Ureter (tissue), 1 donor: ENCODE data around the gene KLHDC7B. TPM values are rescaled to one million over a fixed set of nuclear protein-coding genes. Genes with fewer than 3 reads are reported as not detected.

ENCODE experiments used
- DNase-seq: peaks from one replicate; pipeline ENCODE4 v3.0.0-alpha.2; 2020; ENCODE audit warnings: low spot score
- total RNA-seq: library from RNA; stranded (reverse); gene quantifications from one replicate; pipeline ENCODE4 v1.2.4, GENCODE V29; 2023
- donor health status: DM: yes; HTN: yes; CAD: no.

Gene KLHDC7B
- total RNA-seq = 1.2 TPM

- DNase-seq = peak; percentile 43
These were observed at the start of gene KLHDC7B for GRCh38 chr22:50545522-50546325. Gene KLHDC7B (plus strand): TSS chr22:50545899. CDS start chr22:50546244, 345 bp downstream.

GRCh38 chr22:50497093-50497492 is 48.6 kb upstream of the KLHDC7B start:
- no peak for DNase-seq

GRCh38 chr22:50498322-50498890 is 47.3 kb upstream of the KLHDC7B start:
- no peak for DNase-seq

- DNase-seq = no peak
These were observed 45.2 kb upstream of the KLHDC7B start for GRCh38 chr22:50500452-50500851.

DNA sequence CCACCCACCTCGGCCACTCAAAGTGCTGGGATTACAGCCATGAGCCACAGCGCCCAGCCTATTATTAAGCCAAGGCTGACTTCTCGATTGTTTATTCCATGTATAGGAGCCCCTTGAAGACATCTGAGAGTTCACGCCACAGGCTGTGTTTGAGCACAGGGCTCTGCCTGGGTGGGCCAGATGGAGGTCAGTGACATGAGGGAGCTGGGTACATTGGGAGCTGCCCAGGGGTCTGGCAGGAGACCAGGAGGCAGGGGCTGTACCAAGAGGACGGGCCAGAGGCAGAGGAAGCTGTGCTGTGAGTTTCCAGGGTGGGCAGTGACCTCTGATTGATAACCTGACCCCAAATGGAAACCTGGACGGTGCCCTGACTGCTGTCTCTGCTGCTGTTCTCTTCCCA is 43.6 kb upstream of the KLHDC7B start:
- no peak for DNase-seq

- DNase-seq = no peak
These were observed 42.8 kb upstream of the KLHDC7B start for GRCh38 chr22:50502628-50503474.

- DNase-seq = no peak
These were observed 42.1 kb upstream of the KLHDC7B start for GRCh38 chr22:50503475-50504145.

DNA sequence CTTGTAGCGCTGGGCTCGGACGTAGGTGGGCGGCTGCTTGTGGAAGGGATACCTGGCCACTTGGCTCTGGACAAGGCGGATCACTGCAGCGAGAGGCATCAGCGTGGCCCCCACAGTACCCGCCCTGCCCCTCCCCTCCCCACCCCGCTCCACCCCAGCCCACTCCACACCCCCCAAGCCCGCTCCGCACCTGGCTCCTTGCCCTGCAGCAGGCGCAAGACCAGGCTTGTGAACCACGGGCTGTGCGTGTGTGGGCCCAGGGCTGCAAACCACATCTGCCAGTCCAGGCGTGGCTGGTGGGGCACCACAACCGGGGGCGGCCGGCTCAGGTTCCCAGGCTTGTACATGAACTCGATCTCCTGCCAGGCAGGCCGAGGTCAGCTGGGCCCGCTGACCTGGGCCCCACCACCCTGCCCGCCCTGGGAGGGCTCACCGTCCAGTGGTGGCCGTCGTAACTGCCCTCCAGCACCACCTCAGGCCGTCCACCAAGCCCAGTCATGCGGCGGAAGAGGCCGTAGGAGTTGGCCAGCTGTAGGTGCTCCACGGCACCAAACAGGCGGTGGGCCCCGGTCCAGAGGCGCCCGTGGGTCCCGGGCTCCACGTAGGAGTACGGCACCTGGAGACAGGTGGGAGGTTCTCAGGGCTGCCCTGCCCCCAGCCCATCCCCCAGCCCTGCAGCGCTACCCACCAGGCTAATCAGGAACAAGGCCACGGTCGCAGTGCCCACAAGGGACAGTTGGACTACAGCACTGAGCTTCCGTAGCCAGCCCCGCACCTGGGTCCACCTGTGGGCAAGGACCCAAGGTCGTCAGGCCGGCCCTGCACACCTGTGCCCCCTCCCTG is 41.1 kb upstream of the KLHDC7B start:
- DNase-seq = peak; percentile 79

GRCh38 chr22:50505276-50505775 is 40.4 kb upstream of the KLHDC7B start:
- DNase-seq = no peak

DNA sequence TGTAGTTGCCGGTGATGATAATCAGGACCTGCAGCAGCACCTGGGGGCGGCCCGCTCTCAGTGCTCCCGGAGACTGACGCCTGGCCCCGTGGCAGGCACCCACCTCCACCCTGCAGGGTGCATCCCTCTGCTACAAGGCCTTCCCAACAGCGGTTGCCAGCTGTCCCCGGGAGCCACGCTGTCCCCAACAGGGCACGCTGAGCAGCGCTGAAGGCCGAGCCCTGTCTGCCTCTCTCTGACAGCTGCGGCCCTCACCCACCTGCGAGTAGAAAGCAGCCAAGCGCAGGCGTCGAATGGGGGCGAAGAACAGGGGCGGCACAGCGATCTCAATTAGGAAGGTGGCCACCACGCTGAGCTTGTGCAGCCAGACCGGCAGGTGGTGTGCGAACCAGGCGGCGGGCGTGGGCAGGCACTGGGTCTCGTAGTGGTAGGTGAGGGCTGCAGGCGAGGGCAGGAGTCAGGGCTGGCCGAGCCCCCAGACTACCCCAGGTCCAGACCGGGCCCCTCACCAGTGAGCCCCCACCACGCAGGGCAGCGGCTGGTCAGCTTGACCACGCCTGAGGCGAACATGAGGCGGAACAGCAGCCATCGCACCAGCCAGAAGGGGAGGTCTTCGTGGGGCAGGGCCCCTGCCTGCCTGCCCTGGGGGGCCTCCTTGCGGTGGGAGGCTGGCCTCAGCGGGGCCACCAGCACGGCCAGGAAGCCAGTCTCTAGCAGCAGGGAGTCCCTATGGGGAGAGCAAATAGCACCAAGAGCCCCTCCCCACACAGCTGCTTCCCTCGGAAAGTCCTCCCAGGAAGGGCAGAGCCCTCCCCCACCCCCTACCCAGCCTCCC is 39.7 kb upstream of the KLHDC7B start:
- no peak for DNase-seq

DNA sequence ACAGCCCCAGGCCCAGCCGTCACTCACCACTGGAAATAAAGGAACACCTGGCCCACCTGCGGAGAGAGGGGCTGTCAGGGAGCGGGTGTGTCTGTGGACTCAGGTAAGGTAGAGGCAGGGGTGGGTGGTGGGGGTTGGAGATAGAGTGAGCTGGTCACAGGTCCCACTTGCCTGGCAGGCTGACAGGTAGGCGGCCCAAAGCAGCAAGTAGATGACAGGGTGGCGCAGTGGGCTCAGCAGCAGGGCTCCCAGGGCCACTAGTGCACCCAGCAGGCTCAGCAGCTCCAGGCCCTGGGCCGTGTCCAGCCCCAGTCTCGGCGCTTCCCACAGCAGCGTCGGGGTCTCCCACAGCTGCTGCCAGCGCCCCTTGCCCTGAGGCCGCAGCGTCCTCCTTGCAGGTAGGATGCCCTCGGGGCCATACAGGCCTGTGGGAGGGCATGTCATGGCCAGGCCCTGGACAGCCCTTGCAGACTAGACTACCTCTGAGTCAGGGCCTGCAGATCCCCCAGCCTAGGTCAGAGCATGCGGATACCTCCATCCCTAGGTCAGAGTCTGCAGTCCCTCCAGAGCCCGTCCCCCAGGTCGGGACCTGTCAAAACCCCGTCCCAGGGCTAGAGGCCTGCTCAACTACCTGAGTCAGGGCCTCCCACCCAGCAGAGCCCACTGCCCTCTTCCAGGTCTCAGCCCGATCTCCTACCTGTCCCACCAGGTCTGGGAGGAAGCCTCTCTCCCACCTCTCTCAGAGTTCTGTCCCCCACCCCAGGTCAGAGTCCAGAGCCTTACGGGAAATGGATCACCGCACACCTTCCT is 38.9 kb upstream of the KLHDC7B start:
- peak; percentile 60 for DNase-seq

DNA sequence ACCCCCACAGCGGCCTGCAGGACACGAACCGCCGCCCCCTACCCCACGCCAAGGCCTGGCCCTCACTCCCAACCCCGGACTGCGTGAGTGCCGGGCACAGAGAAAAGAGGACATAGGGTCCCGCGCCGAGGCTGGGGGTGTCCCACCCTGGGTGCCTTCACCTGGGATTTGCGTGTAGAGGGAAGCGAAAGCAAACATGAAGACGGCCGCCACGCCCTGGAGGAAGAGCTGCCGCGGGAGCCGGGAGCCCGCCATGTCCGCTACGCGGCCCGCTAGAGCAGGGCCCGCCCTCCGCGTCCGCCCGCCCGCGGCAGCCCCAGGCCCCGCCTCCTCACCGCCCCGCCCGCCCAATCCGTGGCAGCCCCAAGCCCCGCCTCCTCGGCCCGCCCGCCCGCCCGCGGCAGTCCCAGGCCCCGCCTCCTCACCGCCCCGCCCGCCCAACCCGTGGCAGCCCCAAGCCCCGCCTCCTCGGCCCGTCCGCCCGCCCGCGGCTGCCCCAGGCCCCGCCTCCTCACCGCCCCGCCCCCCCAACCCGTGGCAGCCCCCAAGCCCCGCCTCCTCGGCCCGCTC is 38.2 kb upstream of the KLHDC7B start, which contains the start of gene LMF2:
TSS of gene LMF2 (minus strand) at position 282 of the 570 bp plus-strand sequence. CDS start at position 255, 27 bp downstream.
- peak; percentile 92 for DNase-seq

GRCh38 chr22:50507991-50508884 is 37.5 kb upstream of the KLHDC7B start, which contains the start of gene NCAPH2:
Gene NCAPH2 (plus strand): TSS chr22:50508224. CDS start chr22:50508338, 114 bp downstream.
- DNase-seq = peak; percentile 97

DNA sequence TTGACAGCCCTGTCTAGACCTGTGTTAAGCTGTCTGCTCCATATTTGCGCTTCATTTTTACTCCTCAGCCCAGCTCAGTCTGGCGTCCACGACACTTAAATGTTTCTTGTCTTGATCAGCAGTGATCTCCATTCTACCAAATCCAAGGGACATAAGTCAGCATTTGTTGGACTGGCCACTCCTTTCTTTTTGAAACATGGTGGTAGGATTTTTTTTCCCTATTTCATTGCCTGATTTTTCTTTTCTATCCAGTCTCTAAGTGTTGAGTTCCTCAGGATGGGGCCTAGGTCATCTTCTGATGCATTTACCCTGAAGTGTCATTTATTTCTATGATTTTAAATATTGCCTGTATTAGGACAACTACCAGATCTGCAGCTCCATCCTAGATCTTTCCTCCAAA is 36.8 kb upstream of the KLHDC7B start:
- no peak for DNase-seq

DNA sequence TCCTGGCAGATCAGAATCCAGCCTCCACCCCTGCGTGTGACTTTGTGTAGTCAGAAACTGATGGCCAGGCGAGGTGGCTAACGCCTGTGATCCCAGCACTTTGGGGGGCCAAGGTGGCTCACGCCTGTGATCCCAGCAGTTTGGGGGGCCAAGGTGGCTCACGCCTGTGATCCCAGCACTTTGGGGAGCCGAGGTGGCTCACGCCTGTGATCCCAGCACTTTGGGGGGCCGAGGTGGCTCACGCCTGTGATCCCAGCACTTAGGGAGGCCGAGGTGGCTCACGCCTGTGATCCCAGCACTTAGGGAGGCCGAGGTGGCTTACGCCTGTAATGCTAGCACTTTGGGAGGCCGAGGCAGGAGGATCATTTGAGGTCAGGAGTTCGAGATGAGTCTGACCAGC is 32.5 kb upstream of the KLHDC7B start:
- no peak for DNase-seq

- DNase-seq = no peak
These were observed 29.6 kb upstream of the KLHDC7B start for GRCh38 chr22:50516068-50516467.

GRCh38 chr22:50516891-50517290 is 28.8 kb upstream of the KLHDC7B start:
- no peak for DNase-seq
